GM12892 (cell line): ENCODE measurements around the gene ITGA8.
"Not testable (repeated sequence)": the region's sequence is repeated elsewhere in the genome, so short reads cannot be mapped to it uniquely, and the experiment has no call there.

Source experiments
- DNase-seq: peaks from one replicate; pipeline ENCODE4 v3.0.0; 2011; ENCODE audit not compliant: insufficient read length
- FAIRE-seq: peaks from 2 replicates; lab custom pipeline; 2011; peaks lifted over from hg19 to GRCh38; lab: Jason Lieb, UNC
- POLR2A ChIP-seq: IDR thresholded peaks from 2 replicates; pipeline ENCODE4 v1.6.1; 2011; ENCODE audit warnings: low read depth, low read length, control low read depth
- POLR2AphosphoS5 ChIP-seq: IDR thresholded peaks from 2 replicates; pipeline ENCODE4 v1.6.1; 2011; ENCODE audit warnings: low read depth, low read length, control low read depth
- TAF1 ChIP-seq: IDR thresholded peaks from 2 replicates; pipeline ENCODE4 v1.6.1; 2011; ENCODE audit warnings: low read depth, mild to moderate bottlenecking, control low read depth, low read length, borderline replicate concordance

Gene ITGA8

GRCh38 chr10:15485027-15485426 is 234.7 kb downstream of the ITGA8 start:
- DNase-seq = no peak
- no peak for FAIRE-seq
- TF ChIP-seq POLR2A (no peak), POLR2AphosphoS5 (no peak), TAF1 (no peak)

- no peak for TF ChIP-seq POLR2A
- no peak for TF ChIP-seq POLR2AphosphoS5
- TF ChIP-seq TAF1 = no peak
- no peak for DNase-seq
- FAIRE-seq = no peak
Observed at GRCh38 chr10:15484128-15484527, 235.6 kb downstream of the ITGA8 start.

- FAIRE-seq (no peak), DNase-seq (no peak)
- TF ChIP-seq POLR2AphosphoS5 (no peak), TAF1 (no peak), POLR2A (no peak)
Observed at GRCh38 chr10:15483215-15484075, 236.3 kb downstream of the ITGA8 start.

GRCh38 chr10:15482156-15482555 is 237.6 kb downstream of the ITGA8 start:
- FAIRE-seq = no peak
- no peak for TF ChIP-seq POLR2AphosphoS5
- TF ChIP-seq TAF1 = no peak
- TF ChIP-seq POLR2A = no peak
- DNase-seq = no peak

- TF ChIP-seq POLR2A (no peak), POLR2AphosphoS5 (no peak), TAF1 (no peak)
- no peak for FAIRE-seq
Observed at GRCh38 chr10:15478950-15479349, 240.8 kb downstream of the ITGA8 start.

GRCh38 chr10:15478429-15478828 is 241.3 kb downstream of the ITGA8 start:
- TF ChIP-seq POLR2AphosphoS5 (no peak), TAF1 (no peak), POLR2A (no peak)
- DNase-seq (no peak), FAIRE-seq (no peak)

More at GRCh38 chr10:15478950-15479349, 240.8 kb downstream of the ITGA8 start:
- DNase-seq = no peak

GRCh38 chr10:15476337-15476736 is 243.4 kb downstream of the ITGA8 start:
- no peak for FAIRE-seq
- DNase-seq = no peak
- TF ChIP-seq POLR2AphosphoS5 = no peak
- TF ChIP-seq POLR2A = no peak
- no peak for TF ChIP-seq TAF1

- not testable (repeated sequence) for DNase-seq, FAIRE-seq
Observed at GRCh38 chr10:15475439-15475838, 244.3 kb downstream of the ITGA8 start.

- DNase-seq = no peak
- FAIRE-seq = no peak
- TF ChIP-seq POLR2AphosphoS5 (no peak), POLR2A (no peak), TAF1 (no peak)
Observed at GRCh38 chr10:15474671-15475070, 245.1 kb downstream of the ITGA8 start.

- TF ChIP-seq TAF1 (no peak), POLR2A (no peak), POLR2AphosphoS5 (no peak)
- no peak for FAIRE-seq
Observed at GRCh38 chr10:15473396-15473767, 246.3 kb downstream of the ITGA8 start.

GRCh38 chr10:15472431-15473395 is 247.0 kb downstream of the ITGA8 start:
- FAIRE-seq = no peak
- DNase-seq = no peak
- TF ChIP-seq POLR2AphosphoS5 (no peak), POLR2A (no peak), TAF1 (no peak)

More at GRCh38 chr10:15473396-15473767, 246.3 kb downstream of the ITGA8 start:
- no peak for DNase-seq

GRCh38 chr10:15472008-15472407 is 247.7 kb downstream of the ITGA8 start:
- TF ChIP-seq POLR2AphosphoS5 = no peak
- TF ChIP-seq TAF1 = no peak
- no peak for TF ChIP-seq POLR2A
- DNase-seq = no peak
- FAIRE-seq = no peak
